ENCODE results near the gene BMP2K.
"Not testable (repeated sequence)": the region's sequence is repeated elsewhere in the genome, so short reads cannot be mapped to it uniquely, and the experiment has no call there.

The BMP2K gene

GRCh38 chr4:78795594-78796416, 19.7 kb downstream of the BMP2K start:
- DNase-seq (ENCODE audit: low read depth): not testable (repeated sequence)

- no peak for DNase-seq (ENCODE audit: low read depth)
Observed at GRCh38 chr4:78796526-78796925, 20.4 kb downstream of the BMP2K start.

GRCh38 chr4:78797777-78798284, 21.7 kb downstream of the BMP2K start:
- no peak for DNase-seq (ENCODE audit: low read depth)

GRCh38 chr4:78799551-78800495, 23.7 kb downstream of the BMP2K start:
- no peak for DNase-seq (ENCODE audit: low read depth)

- no peak for DNase-seq (ENCODE audit: low read depth)
Observed at GRCh38 chr4:78800965-78801364, 24.8 kb downstream of the BMP2K start.

GRCh38 chr4:78803983-78804382, 27.8 kb downstream of the BMP2K start:
- DNase-seq (ENCODE audit: low read depth): no peak

- no peak for DNase-seq (ENCODE audit: low read depth)
Observed at GRCh38 chr4:78806943-78807460, 30.9 kb downstream of the BMP2K start.

- DNase-seq (ENCODE audit: low read depth): no peak
Observed at GRCh38 chr4:78809295-78809694, 33.1 kb downstream of the BMP2K start.

GRCh38 chr4:78809928-78810835, 34.0 kb downstream of the BMP2K start:
- no peak for DNase-seq (ENCODE audit: low read depth)

GRCh38 chr4:78811034-78811433, 34.9 kb downstream of the BMP2K start:
- DNase-seq (ENCODE audit: low read depth): peak; percentile 13

GRCh38 chr4:78818530-78819079, 42.5 kb downstream of the BMP2K start:
- no peak for DNase-seq (ENCODE audit: low read depth)

- DNase-seq (ENCODE audit: low read depth): no peak
Observed at GRCh38 chr4:78824001-78824400, 47.9 kb downstream of the BMP2K start.

- no peak for DNase-seq (ENCODE audit: low read depth)
Observed at GRCh38 chr4:78827191-78827590, 51.0 kb downstream of the BMP2K start.

GRCh38 chr4:78829296-78829695, 53.1 kb downstream of the BMP2K start:
- no peak for DNase-seq (ENCODE audit: low read depth)

- DNase-seq (ENCODE audit: low read depth): not testable (repeated sequence)
Observed at GRCh38 chr4:78839676-78840075, 63.5 kb downstream of the BMP2K start.

GRCh38 chr4:78840286-78840685, 64.1 kb downstream of the BMP2K start:
- DNase-seq (ENCODE audit: low read depth): not testable (repeated sequence)

GRCh38 chr4:78845472-78845871, 69.3 kb downstream of the BMP2K start:
- DNase-seq (ENCODE audit: low read depth): peak; percentile 55

- peak; percentile 30 for DNase-seq (ENCODE audit: low read depth)
Observed at GRCh38 chr4:78846258-78846657, 70.1 kb downstream of the BMP2K start.

GRCh38 chr4:78862314-78862737, 86.2 kb downstream of the BMP2K start:
- no peak for DNase-seq (ENCODE audit: low read depth)

GRCh38 chr4:78863254-78863869, 87.2 kb downstream of the BMP2K start:
- no peak for DNase-seq (ENCODE audit: low read depth)

GRCh38 chr4:78863991-78864390, 87.8 kb downstream of the BMP2K start:
- no peak for DNase-seq (ENCODE audit: low read depth)

Measured in amniotic epithelial cell (primary cell).